ENCODE results near the gene MGAT4C. TPM values are rescaled to one million over a fixed set of nuclear protein-coding genes. Genes with fewer than 3 reads are reported as not detected.

Gene MGAT4C
- total and polyA plus RNA-seq, 12 donors: under 0.01 to 8.3 (median 0.94) TPM

- WGBS, 4 donors: 74 to 83% (median 81%) methylated on average over 4 of the region's 4 CpGs
- no peak overlapping the region for H3K4me3 ChIP-seq
- H3K4me1 ChIP-seq (replicated peaks in 1 of 2): no peaks in the 10 kb centered on the region
- H3K36me3 ChIP-seq (replicated peaks in 1 of 2): no peaks in the 10 kb centered on the region
- no peak for DNase-seq
- no peak for TF ChIP-seq CTCF (IDR thresholded peaks at IDR 0.05)
- TF ChIP-seq POLR2A (IDR thresholded peaks at IDR 0.05): no peak
- no peaks in the 10 kb centered on the region for H3K27me3 ChIP-seq
- intact Hi-C loops (cut with DNase I): no loop called here
- H3K27ac ChIP-seq: no peak overlapping the region
- no peaks in the 10 kb centered on the region for H3K9me3 ChIP-seq (replicated peaks in 1 of 3)
Observed at GRCh38 chr12:86158956-86159355, 97.2 kb downstream of the MGAT4C start.

- 62 to 71% (median 65%) methylated on average over 6 of the region's 6 CpGs for WGBS, 4 donors
- H3K4me1 ChIP-seq (replicated peaks in 1 of 2): no peaks in the 10 kb centered on the region
- TF ChIP-seq POLR2A (IDR thresholded peaks at IDR 0.05) (no peak), CTCF (IDR thresholded peaks at IDR 0.05) (no peak)
Observed at GRCh38 chr12:86154620-86155019, 101.6 kb downstream of the MGAT4C start.

GRCh38 chr12:86148612-86149011 is 107.6 kb downstream of the MGAT4C start:
- intact Hi-C loops (cut with DNase I): no loop called here
- DNase-seq: no peak
- Histone ChIP-seq H3K27me3 (no peaks in the 10 kb centered on the region), H3K27ac (no peak overlapping the region), H3K36me3 (replicated peaks in 1 of 2) (no peaks in the 10 kb centered on the region), H3K9me3 (replicated peaks in 1 of 3) (no peaks in the 10 kb centered on the region), H3K4me1 (replicated peaks in 1 of 2) (no peaks in the 10 kb centered on the region), H3K4me3 (no peak overlapping the region)
- TF ChIP-seq CTCF (IDR thresholded peaks at IDR 0.05): no peak
- TF ChIP-seq POLR2A (IDR thresholded peaks at IDR 0.05): no peak

More at GRCh38 chr12:86154620-86155019, 101.6 kb downstream of the MGAT4C start:
- Histone ChIP-seq H3K4me3 (no peak overlapping the region), H3K9me3 (replicated peaks in 1 of 3) (no peaks in the 10 kb centered on the region), H3K27me3 (no peaks in the 10 kb centered on the region), H3K36me3 (replicated peaks in 1 of 2) (no peaks in the 10 kb centered on the region), H3K27ac (no peak overlapping the region)
- intact Hi-C loops (cut with DNase I): no loop called here
- no peak for DNase-seq

GRCh38 chr12:86148071-86148470 is 108.1 kb downstream of the MGAT4C start:
- Histone ChIP-seq H3K36me3 (replicated peaks in 1 of 2) (no peaks in the 10 kb centered on the region), H3K27ac (no peak overlapping the region), H3K27me3 (no peaks in the 10 kb centered on the region), H3K4me3 (no peak overlapping the region), H3K4me1 (replicated peaks in 1 of 2) (no peaks in the 10 kb centered on the region), H3K9me3 (replicated peaks in 1 of 3) (no peaks in the 10 kb centered on the region)
- no peak for TF ChIP-seq CTCF (IDR thresholded peaks at IDR 0.05)
- TF ChIP-seq POLR2A (IDR thresholded peaks at IDR 0.05): no peak
- intact Hi-C loops (cut with DNase I): no loop called here
- WGBS, 4 donors: 54 to 69% (median 61%) methylated on average over 3 of the region's 3 CpGs
- DNase-seq: no peak

Measured in adrenal gland (tissue), 12 donors.